Measurements from ENCODE around the gene SGK1.

GRCh38 chr6:134266776-134267175 lies 51.1 kb downstream of the SGK1 start:
- TF ChIP-seq EZH2phosphoT487 (IDR thresholded peaks at IDR 0.05; ENCODE audit: borderline replicate concordance, low read length) (no peak), CTCF (IDR thresholded peaks at IDR 0.05; ENCODE audit: low read depth, low read length, poor library complexity, severe bottlenecking) (no peak)

Data from DOHH2 (cell line).